Measurements from ENCODE around the gene ACAD9.
"Not testable (repeated sequence)": the region's sequence is repeated elsewhere in the genome, so short reads cannot be mapped to it uniquely, and the experiment has no call there.

The ACAD9 gene

DNA sequence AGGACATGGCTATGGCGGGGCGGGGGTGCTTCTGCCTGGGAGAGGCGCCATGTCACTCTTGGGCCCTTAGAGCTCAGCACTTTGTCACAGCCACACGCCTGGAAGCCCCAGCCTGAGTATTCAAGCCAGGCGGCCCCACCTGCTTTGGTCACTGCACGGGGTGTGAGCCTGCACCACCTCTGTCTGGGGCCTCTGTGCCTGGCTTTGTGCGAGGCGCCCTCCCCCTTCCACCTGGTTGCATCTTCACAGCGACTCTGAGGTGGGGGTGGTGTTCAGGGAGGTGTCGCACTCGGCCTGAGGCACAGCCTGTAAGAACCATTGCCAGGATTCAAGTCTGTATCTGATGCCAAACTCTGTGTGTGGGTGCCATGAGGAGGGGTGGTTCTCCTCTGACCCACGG, 24.1 kb downstream of the ACAD9 start:
- DNase-seq = no peak

DNA sequence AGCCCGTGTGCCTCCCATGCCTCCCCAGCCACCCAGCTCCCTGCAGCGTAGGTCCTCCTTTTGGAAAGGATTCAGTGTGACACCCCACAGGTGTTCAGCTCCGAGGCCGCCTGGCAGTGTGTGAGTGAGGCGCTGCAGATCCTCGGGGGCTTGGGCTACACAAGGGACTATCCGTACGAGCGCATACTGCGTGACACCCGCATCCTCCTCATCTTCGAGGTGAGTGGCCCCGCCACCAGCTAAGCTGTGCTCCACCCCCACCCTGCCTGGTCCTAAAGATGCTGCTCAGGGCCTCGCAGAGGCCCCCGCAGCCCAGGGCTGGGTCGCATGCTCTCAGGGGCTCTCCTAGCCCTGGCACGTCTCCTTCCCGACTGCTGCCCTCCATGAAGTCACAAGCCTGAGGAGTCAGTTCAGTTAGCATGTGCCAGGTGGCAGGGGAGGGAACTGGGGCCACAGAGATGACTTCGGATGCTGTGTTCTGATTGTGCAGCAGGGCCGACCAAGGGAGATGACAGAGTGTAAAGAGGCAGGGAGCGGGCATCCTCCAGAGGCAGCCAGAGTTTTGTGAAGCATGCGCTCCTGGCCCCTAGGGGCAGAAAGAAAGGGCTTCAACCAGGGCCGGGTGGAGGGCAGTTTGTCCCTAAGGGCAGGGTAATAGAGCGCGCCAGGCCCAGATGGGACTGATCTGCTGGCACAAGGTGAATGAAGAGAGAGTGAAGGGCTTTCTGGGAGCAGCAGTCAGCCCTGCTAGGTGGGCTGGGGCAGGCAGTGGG, 26.8 kb downstream of the ACAD9 start:
- DNase-seq = no peak

DNA sequence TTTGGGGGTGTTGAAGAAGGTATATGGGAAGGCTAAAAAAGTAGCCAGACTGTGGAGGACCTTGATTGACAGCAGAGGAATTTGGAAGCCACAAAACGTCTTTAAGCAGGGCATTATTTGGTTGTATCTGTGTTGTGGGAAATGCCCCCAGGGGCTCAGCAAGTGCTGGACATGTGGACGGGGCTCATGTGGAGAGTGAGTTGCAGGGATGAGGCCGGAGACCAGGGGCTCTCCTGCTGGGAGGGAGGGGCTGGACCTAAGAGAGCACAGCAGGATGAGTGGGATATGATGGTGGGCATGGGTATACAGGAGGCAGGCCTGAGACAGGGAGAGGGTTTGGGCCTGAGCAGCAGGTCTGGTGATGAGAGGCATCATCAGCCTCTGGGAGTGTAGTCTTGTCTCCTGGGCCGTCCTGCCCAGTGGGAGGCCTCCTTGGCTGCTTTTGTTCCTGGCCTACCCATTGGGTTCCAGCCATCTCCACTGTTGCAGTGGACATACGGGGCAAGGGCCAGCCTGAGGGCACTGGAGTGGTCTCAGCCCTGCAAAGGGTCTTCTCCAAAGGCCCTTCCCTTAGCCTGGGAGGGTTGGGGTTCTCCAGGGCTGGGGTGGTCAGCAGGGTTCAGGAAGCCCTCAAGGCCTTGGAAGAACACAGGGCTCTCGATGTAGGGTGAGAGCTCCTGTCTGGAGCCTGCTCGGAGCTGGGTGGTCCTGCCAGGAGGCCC, 27.5 kb downstream of the ACAD9 start:
- no peak for DNase-seq

DNA sequence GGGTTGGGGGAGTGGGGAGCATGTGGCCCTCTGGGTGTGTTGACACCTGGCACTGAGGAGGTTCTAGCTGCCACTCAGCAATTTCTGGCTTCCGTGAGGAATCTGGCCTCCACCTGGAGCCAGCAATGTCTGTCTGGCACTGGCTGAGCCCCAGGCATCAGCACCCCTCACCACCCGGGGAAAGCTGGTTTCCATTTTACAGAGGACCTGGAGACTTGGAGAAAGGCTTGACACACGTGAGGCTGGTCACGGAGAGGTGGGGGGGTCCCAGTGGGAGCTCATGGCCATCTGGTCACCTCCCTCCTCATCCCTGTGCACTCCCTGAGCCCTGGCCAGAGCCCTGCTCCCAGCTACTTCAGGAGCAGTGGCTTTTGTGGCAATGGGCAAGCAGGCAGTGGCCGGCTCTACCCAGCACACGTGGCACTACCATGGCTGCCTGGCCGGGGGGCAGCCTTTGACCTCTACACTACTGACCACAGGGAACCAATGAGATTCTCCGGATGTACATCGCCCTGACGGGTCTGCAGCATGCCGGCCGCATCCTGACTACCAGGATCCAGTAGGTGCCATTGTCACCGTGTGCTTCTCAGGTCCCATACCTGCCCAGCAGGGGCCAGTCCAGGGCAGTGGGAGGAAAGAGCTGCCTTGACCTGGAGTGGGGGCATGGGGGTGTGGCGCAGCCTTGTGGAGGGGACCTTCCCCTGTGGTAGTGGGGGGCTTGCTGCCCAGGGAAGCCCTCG, 28.5 kb downstream of the ACAD9 start:
- no peak for DNase-seq

DNA sequence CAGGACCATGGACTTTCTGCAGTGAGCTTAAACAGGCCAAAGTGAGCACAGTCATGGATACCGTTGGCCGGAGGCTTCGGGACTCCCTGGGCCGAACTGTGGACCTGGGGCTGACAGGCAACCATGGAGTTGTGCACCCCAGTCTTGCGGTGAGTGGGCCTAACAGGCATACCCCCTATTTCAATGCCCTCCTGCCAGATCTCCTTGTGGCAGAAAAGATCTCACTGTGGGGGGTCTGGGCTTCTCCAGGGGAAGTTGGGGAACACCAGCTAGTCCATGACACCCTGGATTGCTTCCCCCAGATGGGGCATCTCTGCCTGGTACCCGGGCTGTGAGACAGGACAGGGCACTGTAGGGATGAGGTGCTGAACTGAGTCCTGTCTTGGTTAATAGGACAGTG, 29.5 kb downstream of the ACAD9 start:
- DNase-seq = no peak

DNA sequence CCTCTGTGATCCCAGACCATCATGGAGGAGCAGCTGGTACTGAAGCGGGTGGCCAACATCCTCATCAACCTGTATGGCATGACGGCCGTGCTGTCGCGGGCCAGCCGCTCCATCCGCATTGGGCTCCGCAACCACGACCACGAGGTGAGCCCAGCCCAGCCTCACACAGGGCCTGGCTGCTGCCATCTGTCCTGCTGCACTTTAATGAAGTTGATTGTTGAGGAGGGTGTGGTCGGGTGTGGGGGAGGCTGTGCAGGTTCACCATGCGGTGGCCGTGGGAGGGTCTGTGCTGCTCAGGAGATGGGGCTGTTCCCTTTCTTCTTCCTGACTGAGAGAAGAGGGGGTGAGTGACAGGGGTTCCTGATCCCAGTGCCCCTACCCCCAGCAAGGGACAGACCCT, 30.6 kb downstream of the ACAD9 start:
- no peak for DNase-seq

DNA sequence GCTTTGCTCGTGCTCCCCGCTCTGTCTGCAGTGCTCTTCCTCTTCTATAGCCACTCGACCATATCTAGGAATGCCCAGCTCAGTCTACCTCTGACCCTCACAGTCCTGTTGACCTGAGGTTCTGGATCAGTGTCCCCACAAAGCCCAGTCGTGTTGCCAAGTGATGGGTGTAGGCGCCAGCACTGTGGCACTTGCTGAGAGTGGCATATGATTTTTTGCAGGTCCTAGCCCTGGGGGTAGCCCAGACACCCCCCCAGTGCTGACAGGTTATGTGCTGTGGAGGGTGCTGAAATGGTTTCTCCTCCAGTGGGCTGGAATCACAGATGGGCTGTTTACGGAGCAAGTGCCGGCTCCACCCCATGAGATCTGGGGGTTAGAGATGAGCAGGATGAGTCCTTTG, 32.5 kb downstream of the ACAD9 start:
- DNase-seq = no peak

DNA sequence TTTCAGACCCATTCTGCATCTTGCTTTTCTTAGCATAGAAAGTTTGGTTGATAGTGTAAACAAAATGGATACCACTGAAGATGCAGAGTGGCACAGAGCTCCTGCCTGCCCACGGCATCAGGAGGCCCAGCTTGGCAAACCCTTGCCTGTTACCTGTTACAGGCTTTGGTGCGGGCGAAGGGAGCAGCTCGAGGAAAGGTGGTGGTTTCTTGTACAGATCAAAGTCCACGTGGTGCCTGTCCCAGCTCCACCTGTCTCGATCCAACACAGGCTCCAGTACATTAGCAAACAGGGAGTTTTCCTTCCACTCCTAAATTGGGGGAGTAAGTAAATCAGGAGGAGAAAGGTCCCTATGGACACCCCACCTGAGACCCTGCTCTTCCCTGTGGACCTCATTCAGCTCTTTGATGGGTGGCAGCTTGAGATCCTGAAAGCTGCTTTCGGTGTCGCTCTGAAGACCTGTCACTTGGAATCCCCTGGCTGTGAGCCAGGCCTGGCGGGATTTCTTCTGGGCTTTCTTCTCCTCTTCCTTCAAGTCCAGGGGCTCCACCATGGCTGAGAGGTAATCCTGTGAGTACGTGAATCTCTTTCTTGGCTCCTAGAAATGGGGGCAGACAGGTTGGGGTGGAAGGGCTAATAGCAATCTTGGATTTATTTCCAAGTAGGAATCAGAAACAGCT, 35.7 kb downstream of the ACAD9 start:
- no peak for DNase-seq

DNA sequence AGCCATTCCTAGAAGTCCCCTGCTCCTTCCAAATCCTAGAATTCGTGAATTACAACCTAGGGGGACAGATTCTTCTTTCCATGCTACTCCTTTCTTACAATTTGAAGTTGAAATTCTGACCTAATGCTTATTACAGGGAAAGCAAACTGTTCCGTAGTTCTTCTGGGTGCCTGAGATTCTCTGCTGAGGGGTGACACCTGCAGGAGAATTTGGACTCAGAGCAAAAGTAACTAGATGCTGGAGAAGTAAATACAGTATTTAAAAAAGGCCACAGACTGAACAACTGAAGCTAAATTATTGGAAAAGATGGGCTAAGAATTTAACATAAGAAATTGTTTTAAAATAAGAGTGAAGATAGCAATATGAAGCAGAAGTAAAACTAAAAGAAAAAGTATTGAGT, 37.9 kb downstream of the ACAD9 start:
- no peak for DNase-seq

DNA sequence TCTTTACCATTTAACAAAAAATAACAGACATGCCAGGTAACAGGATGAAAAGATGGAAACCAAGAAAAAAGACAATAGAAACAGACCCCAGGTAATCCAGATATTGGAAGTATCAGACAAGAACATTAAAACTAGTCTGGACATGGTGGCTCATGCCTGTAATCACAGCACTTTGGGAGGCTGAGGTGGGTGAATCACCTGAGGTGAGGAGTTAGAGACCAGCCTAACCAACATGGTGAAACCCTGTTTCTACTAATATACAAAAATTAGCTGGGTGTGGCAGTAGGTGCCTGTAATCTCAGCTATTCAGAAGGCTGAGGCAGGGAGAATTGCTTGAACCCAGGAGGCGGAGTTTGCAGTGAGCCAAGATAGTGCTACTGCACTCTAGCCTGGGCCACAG, 40.6 kb downstream of the ACAD9 start:
- no peak for DNase-seq

DNA sequence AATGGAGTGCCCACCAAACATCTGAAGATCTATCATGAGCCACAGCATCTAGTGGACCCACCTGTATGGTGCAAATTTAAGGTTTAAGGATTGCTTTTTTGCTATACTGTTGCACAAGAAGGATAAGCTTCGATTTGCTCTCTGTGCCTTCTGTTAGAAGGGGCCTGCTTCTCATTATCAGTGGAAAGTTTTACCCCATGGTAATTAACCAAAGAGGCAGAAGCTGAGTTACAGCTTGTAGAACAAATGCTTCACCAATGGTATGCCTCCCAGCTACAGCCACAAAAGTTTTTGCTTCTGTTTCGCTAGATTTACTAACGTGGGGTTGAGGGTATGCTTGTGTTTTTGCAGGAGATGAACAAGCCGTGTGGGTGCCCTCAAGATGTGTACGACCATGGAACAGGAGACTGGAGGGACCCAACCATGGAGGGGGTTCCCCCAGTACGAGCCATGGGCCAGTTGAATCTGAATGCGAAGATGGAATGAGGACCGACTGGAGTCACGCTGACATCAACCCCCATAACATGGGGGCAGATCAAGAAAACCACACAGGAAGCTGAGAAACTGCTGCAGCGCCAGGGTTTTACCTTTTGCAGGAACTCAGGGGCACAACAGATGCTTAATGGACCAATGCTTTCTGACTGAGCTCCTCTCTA, 43.5 kb downstream of the ACAD9 start:
- DNase-seq = no peak

DNA sequence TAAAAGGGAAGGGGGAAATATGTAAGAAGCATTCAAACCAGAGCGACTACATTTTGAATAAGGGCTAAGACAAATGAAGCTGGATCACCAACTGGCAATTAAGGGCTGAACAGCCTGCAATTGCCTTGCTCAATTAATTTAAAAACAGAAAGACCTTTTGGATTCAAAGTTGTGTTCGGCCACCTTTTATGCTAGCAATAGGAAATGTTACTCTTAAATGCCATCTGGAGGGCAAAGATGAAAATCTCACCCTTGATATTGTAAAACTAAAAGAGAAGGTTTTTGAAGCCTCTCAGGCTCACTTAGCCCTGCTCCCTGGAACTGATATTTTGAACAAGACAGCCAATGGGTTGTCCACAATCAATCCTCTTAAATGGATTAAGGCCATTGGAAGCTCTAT, 44.2 kb downstream of the ACAD9 start:
- no peak for DNase-seq

DNA sequence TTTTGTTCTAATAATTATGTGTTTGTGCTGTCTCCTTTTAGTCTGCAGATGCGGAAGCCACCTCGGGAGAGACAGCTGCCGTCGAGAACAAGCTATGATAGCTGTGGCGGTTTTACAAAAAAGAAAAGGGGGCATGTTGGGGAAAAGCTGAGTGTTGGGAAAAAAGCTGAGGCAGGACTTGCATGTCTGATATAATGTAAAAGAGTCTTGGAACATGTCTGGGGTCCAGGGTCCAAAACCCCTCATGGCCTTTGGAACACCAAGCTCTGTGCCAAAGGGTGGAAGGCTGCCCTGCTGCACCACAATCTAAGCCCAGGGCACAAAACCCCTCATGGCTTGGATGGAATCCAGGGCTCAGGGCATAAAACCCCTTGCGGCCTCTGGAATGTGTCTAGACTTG, 44.6 kb downstream of the ACAD9 start:
- not testable (repeated sequence) for DNase-seq

DNA sequence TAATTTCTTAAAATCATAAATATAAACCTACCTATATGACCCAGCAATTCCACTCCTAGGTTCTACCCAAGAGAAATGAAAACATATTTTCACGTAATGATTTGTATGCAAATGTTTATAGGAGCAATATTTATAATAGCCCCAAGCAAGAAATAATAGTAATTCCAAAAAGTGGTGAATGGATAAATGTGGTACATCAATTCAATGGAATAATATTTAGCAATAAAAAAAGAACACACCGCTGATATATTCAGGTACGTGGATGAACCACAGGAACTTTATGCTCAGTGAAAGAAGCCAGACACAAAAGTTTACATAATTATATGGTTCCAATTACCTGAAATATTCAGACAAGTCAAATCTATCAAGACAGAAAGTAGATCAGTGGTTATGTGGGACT, 49.9 kb downstream of the ACAD9 start:
- DNase-seq = no peak

DNA sequence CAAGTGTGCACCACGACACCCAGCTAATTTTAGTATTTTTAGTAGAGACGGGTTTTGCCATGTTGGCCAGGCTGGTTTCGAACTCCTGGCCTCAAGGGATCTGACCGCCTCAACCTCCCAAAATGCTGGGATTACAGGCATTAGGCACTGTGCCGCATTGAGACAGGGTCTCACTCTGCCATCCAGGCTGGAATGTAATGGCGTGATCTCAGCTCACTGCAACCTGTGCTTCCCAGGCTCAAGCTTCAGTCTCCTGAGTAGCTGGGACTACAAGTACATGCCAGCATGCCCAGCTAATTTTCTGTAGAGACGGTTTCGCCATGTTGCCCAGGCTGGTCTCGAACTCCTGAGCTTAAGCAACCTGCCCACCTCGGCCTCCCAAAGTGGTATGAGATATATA, 51.6 kb downstream of the ACAD9 start:
- DNase-seq = no peak

DNA sequence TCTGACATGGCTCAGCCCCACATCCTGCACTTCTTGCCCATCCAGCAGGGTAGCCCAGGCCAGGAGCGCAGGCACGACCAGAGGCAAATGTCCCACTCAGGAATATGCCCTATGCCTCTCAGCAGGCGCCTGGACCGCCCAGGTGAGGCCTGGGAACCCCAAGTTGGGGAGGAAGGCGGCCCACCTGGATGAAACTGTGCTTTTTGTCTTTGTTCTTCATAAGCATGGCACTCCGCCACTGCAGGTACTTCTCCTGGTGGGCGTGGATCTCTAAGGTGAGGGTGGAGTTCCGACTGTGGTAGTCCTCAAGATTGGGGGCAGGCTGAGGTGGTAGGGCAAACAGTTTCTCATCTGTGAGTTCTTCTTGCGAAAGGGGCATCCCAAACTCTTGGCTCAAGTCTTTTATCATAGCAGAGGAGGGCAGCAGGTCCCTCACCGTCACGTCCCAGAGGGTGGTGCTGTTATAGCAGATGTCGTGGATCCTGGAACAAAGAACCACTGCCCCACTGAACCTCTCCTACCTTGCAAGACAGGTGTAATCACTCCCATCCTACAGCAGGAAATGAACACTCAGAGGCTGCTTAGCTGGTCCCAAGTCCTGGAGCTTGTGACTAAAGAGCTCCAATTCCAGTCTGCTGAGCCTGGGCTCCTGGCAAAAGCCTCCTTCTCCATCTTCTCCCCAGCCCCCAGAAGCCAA, 53.2 kb downstream of the ACAD9 start:
- no peak for DNase-seq

DNA sequence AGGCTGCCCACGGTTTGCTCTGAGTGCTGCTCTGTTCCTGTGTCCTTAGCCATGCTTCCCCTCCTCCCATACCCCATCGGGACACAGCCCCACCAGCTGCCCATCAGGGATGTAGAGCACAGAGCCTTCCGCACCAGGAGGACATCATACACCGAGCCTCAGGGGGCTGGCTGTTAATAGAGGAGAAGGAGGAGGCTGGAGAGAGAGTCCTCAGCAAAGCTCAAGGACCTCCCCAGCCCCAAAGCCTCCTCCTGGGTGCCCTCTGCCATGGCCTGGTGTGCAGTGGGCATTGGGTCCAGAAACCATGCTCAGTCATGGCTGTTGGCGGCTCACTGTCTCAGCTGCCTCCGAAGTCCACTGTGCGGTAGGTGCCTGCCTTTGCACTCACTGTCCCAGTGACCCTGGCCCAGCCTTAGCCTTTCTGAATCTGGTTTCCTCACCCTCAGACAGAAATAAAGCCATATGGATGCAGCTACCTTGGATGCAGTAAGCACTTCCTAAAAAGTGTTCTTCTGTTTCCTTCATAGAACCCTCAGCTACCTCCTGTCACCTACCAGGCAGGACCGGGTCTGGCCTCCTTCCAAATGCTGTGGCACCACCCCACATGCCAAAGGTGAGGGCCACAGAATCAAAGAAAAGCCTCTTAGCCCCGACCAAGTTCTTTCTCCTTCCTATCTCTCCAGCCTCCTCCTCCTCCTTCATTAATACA, 53.9 kb downstream of the ACAD9 start:
- no peak for DNase-seq

DNA sequence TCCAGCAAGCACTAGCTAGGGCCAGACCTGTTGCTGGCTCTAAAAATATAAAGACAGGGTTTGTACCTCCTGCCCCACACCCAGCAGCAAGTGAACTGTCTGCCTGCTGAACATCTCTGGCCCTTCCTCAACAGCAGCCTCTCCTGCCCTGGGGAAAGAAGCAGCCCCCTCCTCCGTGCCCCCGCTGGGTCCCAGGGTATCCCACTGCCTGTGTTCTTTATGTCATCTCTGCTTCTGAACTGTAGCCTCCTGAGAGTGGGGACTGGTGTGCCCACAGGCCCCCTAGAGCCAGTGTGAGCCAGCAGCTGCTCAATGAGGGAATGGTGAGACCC, 54.5 kb downstream of the ACAD9 start:
- no peak for DNase-seq

DNA sequence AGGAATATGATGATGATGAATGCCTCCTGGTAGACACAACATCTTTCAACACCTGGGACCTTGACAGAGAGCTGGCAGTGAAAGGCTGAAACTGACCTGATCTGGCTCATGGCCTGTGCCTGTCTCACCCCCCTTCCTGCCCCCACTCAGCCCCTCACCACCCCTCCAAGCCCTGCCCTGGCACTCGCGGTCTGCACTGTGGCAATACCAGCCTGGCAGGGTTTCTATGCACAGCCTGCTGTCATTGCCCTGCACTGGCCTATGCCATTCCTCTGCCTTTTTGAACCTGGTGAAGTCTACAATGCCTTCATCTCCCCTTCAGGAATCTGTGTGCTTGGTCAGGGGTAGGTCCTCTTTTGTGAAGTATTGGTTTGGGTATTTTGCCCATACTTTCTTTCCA, 56.5 kb downstream of the ACAD9 start:
- DNase-seq = no peak

DNA sequence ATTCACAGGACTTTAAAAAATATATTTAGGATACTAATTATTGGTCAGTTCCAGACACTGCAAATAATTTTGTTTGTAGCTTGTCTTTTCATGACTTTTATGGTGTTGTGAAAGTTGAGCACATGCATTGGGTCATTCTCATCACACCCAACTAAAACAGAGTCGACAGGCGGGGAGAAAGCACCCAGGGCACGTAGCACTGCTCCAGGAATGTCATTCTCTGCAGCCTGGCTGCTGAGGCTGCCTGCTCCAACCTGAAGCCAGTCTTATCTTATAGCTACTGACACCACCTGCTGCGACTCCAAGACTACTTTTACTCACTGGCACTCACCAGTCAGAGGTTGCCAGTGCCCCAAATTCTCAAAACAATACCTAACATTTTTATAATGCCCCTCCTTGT, 56.9 kb downstream of the ACAD9 start:
- no peak for DNase-seq

DNA sequence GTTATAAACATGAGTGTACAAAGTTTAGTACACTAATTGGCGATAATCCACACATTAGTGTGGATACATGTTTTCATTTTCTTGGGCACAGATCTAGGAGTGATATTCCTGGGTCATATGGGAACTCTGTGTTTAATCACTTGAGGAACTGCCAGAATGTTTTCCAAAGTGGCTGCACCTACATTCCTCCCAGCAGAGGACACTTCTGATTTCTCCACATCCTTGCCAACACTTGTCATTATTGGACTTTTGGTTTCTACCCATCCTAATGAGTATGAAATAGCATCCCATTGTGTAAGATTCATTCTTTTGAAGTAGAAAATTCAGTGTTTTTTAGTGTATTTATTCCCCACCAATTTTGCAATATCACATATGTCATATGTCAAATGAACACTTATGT, 60.8 kb downstream of the ACAD9 start:
- no peak for DNase-seq

Data from NCI-H2227 treated with DMSO at 0.1 percent for 48 hours (cell line).